Prostate gland (tissue), 2 donors: ENCODE results near the gene PDZK1.

Source experiments
- CTCF ChIP-seq, 4 experiments: fragments of 200-600 bp in 2 of 4; fragments of 450-650 bp in 2 of 4; sonication (generic) in 2 of 4; IDR thresholded peaks; 1 replicate in 3 of 4; 2 replicates in 1 of 4; pipeline ENCODE4 v1.5.1; 2016 to 2019; ENCODE audit warnings: antibody characterized with exemption in 4 of 4, mild to moderate bottlenecking in 2 of 4, moderate library complexity in 2 of 4
- POLR2A ChIP-seq: fragments of 450-650 bp; IDR thresholded peaks from one replicate; pipeline ENCODE4 v1.6.1; 2016; ENCODE audit warnings: antibody characterized with exemption, mild to moderate bottlenecking

- TF ChIP-seq CTCF (IDR thresholded peaks at IDR 0.05) (no peak), POLR2A (no peak)
Observed at GRCh38 chr1:145736191-145736590, 29.0 kb upstream of the PDZK1 start.
